Upper lobe of left lung (tissue), 4 donors: ENCODE measurements around the gene NCF2.

Experiments
- CTCF ChIP-seq, 6 experiments: fragments of 450-650 bp in 4 of 6; fragments of 200-600 bp in 2 of 6; sonication (generic) in 2 of 6; IDR thresholded peaks; one replicate each; pipeline ENCODE4 v1.5.1; 2016 to 2019; ENCODE audit warnings: antibody characterized with exemption in 6 of 6
- POLR2AphosphoS5 ChIP-seq, 2 donors: sonication (generic); formaldehyde crosslinking; IDR thresholded peaks; one replicate each; pipeline ENCODE4 v1.5.1; 2017; ENCODE audit warnings: antibody characterized with exemption in 2 of 2

DNA sequence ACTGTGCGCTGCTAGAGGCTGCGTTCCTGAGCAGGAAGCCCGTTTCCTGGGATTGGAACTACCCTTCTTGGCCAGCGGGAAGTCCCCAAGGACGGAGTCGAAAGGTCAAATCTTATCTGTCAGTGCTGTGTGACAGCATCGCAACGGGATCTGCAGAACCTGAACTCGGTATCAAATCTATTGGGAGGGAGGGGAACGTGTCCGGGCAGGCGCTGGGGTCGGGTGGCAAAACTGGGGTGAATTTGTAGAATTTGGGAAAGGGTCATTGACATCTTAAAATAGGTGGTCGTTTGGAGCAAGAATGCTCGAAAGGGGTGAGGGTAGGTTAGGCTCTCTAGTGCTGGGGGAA lies 46.0 kb upstream of the NCF2 start:
- peak in 1 of 2 donors; percentile 37 for TF ChIP-seq POLR2AphosphoS5 (IDR thresholded peaks at IDR 0.05)
- TF ChIP-seq CTCF (IDR thresholded peaks at IDR 0.05), result peak in 1 of 6 experiments; percentile 6
